HepG2 (cell line): ENCODE measurements around the gene IL1RAPL1. TPM values are rescaled to one million over a fixed set of nuclear protein-coding genes. Genes with fewer than 3 reads are reported as not detected.

ENCODE experiments used
- ATAC-seq: fragments of 200-7000 bp; cut with Tn5 transposase; 3 replicates; pipeline ENCODE4 v1.9.1; 2020; ENCODE audit warnings: mild to moderate bottlenecking, moderate library complexity
- BruUV-seq: library from RNA; stranded (reverse); fragments of 400-500 nt; replicated peaks from 2 replicates; lab custom pipeline; 2021; lab: Mats Ljungman, UMichigan
- CTCF ChIA-PET: fragments of 300-600 bp; formaldehyde crosslinking; extraction: SDS; loops from one replicate; lab custom pipeline; 2021; ENCODE audit warnings: low total read pairs, inconsistent platforms, low intra/inter-chr PET ratio; lab: Yijun Ruan, JAX
- POLR2A ChIA-PET: fragments of 350-600 bp; sonication (Branson Sonifier 250); formaldehyde crosslinking; loops from one replicate; lab custom pipeline; 2020; ENCODE audit warnings: antibody characterized with exemption, inconsistent platforms; lab: Yijun Ruan, JAX
- DNase-seq: peaks from one replicate; pipeline ENCODE4 v3.0.0-alpha.2; 2015; ENCODE audit warnings: low spot score
- FAIRE-seq: peaks from 3 replicates; lab custom pipeline; 2011; peaks lifted over from hg19 to GRCh38; lab: Jason Lieb, UNC
- H2AFZ ChIP-seq: one replicate; pipeline ENCODE4 v1.6.1; 2011; ENCODE audit warnings: low read length, inconsistent platforms
- H3K27ac ChIP-seq: fragments of 300-600 bp; 3 replicates; pipeline ENCODE4 v1.8.0; 2011; ENCODE audit warnings: mixed run types, mild to moderate bottlenecking, mixed read lengths, low read length, inconsistent platforms; ENCODE audit not compliant: insufficient read depth; ENCODE audit errors: extremely low read length
- H3K27me3 ChIP-seq, 2 experiments: fragments of 200-600 bp in 1 of 2; 2 replicates in 1 of 2; 3 replicates in 1 of 2; pipeline versions ENCODE4 v1.6.0 to v1.8.0; 2011; ENCODE audit warnings: low read length in 2 of 2, mild to moderate bottlenecking in 2 of 2, moderate library complexity in 2 of 2, inconsistent platforms in 1 of 2; ENCODE audit not compliant: insufficient read depth in 2 of 2, control insufficient read depth in 1 of 2
- H3K36me3 ChIP-seq, 2 experiments: fragments of 200-600 bp in 1 of 2; replicated peaks in 1 of 2; 2 replicates in 1 of 2; 3 replicates in 1 of 2; pipeline versions ENCODE4 v1.5.1 to v1.8.0; 2011; ENCODE audit warnings: low read length in 2 of 2, inconsistent platforms in 1 of 2; ENCODE audit not compliant: insufficient read depth in 2 of 2, control insufficient read depth in 1 of 2
- H3K4me1 ChIP-seq: 2 replicates; pipeline ENCODE4 v1.5.1; 2012; ENCODE audit warnings: low read length, inconsistent platforms; ENCODE audit not compliant: insufficient read depth
- H3K4me2 ChIP-seq: 2 replicates; pipeline ENCODE4 v1.6.0; 2011; ENCODE audit warnings: low read depth, low read length, inconsistent platforms
- H3K4me3 ChIP-seq, 3 experiments: fragments of 200-600 bp in 1 of 3; sonication (generic), shearing (Covaris generic) in 1 of 3; replicated peaks in 1 of 3; 2 replicates each; pipeline ENCODE4 v1.5.1; 2011 to 2016; ENCODE audit warnings: low read length in 3 of 3, inconsistent platforms in 2 of 3, low read depth in 2 of 3, mild to moderate bottlenecking in 2 of 3, control low read depth in 1 of 3, mixed read lengths in 1 of 3; ENCODE audit not compliant: insufficient read depth in 1 of 3
- H3K79me2 ChIP-seq: one replicate; pipeline ENCODE4 v1.6.1; 2011; ENCODE audit warnings: low read length, inconsistent platforms; ENCODE audit not compliant: insufficient read depth
- H3K9ac ChIP-seq: 2 replicates; pipeline ENCODE4 v1.6.0; 2011; ENCODE audit warnings: mild to moderate bottlenecking, low read depth, low read length, inconsistent platforms; ENCODE audit not compliant: insufficient read depth
- H3K9me3 ChIP-seq: 2 replicates; pipeline ENCODE4 v1.5.1; 2012; ENCODE audit warnings: mild to moderate bottlenecking, low read length
- H4K20me1 ChIP-seq: 2 replicates; pipeline ENCODE4 v1.6.0; 2011; ENCODE audit warnings: inconsistent platforms, mild to moderate bottlenecking, low read length, moderate library complexity; ENCODE audit not compliant: insufficient read depth
- ARID2 ChIP-seq: sonication (generic); formaldehyde crosslinking; IDR thresholded peaks from 2 replicates; pipeline ENCODE4 v1.8.1; 2022; ENCODE audit warnings: mild to moderate bottlenecking, missing genetic modification reagents, borderline replicate concordance
- CHD2 ChIP-seq: IDR thresholded peaks from 2 replicates; pipeline ENCODE4 v1.6.1; 2011; ENCODE audit warnings: low read depth, low read length, improper control_type of control experiment
- ETV6 ChIP-seq: sonication (generic); formaldehyde crosslinking; conservative IDR thresholded peaks from 2 replicates; pipeline ENCODE4 v1.4.0; 2020; ENCODE audit warnings: missing genetic modification reagents
- GPN1 ChIP-seq: sonication (generic); formaldehyde crosslinking; IDR thresholded peaks from 2 replicates; pipeline ENCODE4 v1.5.1; 2020; ENCODE audit warnings: missing genetic modification reagents, borderline replicate concordance
- IRX3 ChIP-seq: sonication (generic); formaldehyde crosslinking; IDR thresholded peaks from 2 replicates; pipeline ENCODE4 v1.8.1; 2023; ENCODE audit warnings: mild to moderate bottlenecking, low read depth, missing genetic modification reagents, borderline replicate concordance
- PHF20 ChIP-seq: sonication (generic); formaldehyde crosslinking; IDR thresholded peaks from 2 replicates; pipeline ENCODE4 v1.5.0; 2020; ENCODE audit warnings: mild to moderate bottlenecking, missing genetic modification reagents
- SETDB1 ChIP-seq: sonication (generic); formaldehyde crosslinking; IDR thresholded peaks from 2 replicates; pipeline ENCODE4 v1.5.1; 2020; ENCODE audit warnings: missing genetic modification reagents, mild to moderate bottlenecking, borderline replicate concordance
- SP2 ChIP-seq: sonication (generic); formaldehyde crosslinking; IDR thresholded peaks from 2 replicates; pipeline ENCODE4 v1.5.1; 2020; ENCODE audit warnings: mild to moderate bottlenecking, missing genetic modification reagents
- TAF15 ChIP-seq: fragments of 200-400 bp; formaldehyde crosslinking; IDR thresholded peaks from one replicate; pipeline ENCODE4 v1.6.1; 2018; ENCODE audit warnings: mild to moderate bottlenecking, low read depth, low read length; ENCODE audit not compliant: poor library complexity, severe bottlenecking
- TSC22D2 ChIP-seq: sonication (generic); formaldehyde crosslinking; IDR thresholded peaks from 2 replicates; pipeline ENCODE4 v1.5.1; 2020; ENCODE audit warnings: missing genetic modification reagents, mild to moderate bottlenecking, borderline replicate concordance
- ZNF775 ChIP-seq: sonication (generic); formaldehyde crosslinking; IDR thresholded peaks from 2 replicates; pipeline ENCODE4 v1.4.0; 2020; ENCODE audit warnings: missing genetic modification reagents, mild to moderate bottlenecking, moderate library complexity, borderline replicate concordance
- WGBS: methylation state at CpG from one replicate; pipeline ENCODE4 v1.1.6; 2017; ENCODE audit warnings: low lambda C conversion rate; 5-methylcytosine and 5-hydroxymethylcytosine counted together
- in situ Hi-C: cut with HindIII; loops from 2 replicates; pipeline ENCODE4 v1.10.0; 2017; ENCODE audit warnings: low pct_unique_long_range_greater_than_20kb; ENCODE audit not compliant: extremely low pct_ligation_motif_present
- intact Hi-C: fragments of 100-400 bp; cut with micrococcal nuclease; formaldehyde crosslinking; loops from one replicate; pipeline ENCODE4 v1.10.0; 2022; ENCODE audit not compliant: unreplicated experiment
- polyA plus RNA-seq, 8 experiments: library from polyadenylated mRNA; depleted of rRNA in 3 of 8; stranded (reverse) in 7 of 8; unstranded in 1 of 8; fragments of >200 nt; fragmentation: Illumina TruSeq in 4 of 8; extraction: Trizol in 4 of 8; gene quantifications; 2 replicates each; pipeline versions ENCODE4 v1.2.1 to v1.2.3, GENCODE V29; 2011 to 2016; ENCODE audit warnings: low read depth in 4 of 8, missing spikeins in 1 of 8, mixed read lengths in 1 of 8; ENCODE audit not compliant: insufficient read depth in 1 of 8
- total RNA-seq, 5 experiments: library from RNA; depleted of rRNA; stranded (reverse); fragments of >200 nt; fragmentation: Illumina TruSeq; extraction: Trizol; gene quantifications; 2 replicates each; pipeline ENCODE4 v1.2.3, GENCODE V29; 2016; ENCODE audit warnings: low read depth in 1 of 5
- TF ChIP-seq, protein P1 (sequence below): sonication (generic); formaldehyde crosslinking; IDR thresholded peaks from 2 replicates; pipeline ENCODE4 v1.8.0; 2022; ENCODE audit warnings: low read depth, missing genetic modification reagents
- TF ChIP-seq, protein P2 (sequence below): sonication (generic); formaldehyde crosslinking; IDR thresholded peaks from 2 replicates; pipeline ENCODE4 v1.9.0; 2021; ENCODE audit warnings: missing genetic modification reagents, borderline replicate concordance
- TF ChIP-seq, protein P3 (sequence below): sonication (generic); formaldehyde crosslinking; IDR thresholded peaks from 2 replicates; pipeline ENCODE4 v1.4.0; 2020; ENCODE audit warnings: mild to moderate bottlenecking, missing genetic modification reagents
- TF ChIP-seq, protein P4 (sequence below): sonication (generic); formaldehyde crosslinking; IDR thresholded peaks from 2 replicates; pipeline ENCODE4 v1.8.1; 2023; ENCODE audit warnings: mild to moderate bottlenecking, missing genetic modification reagents

The IL1RAPL1 gene
- total and polyA plus RNA-seq, 2 of the 13 experiments (the other 11 are each of a cell fraction or from before 2014, with no cell fraction given): 0.04 TPM; not detected in 1

DNA sequence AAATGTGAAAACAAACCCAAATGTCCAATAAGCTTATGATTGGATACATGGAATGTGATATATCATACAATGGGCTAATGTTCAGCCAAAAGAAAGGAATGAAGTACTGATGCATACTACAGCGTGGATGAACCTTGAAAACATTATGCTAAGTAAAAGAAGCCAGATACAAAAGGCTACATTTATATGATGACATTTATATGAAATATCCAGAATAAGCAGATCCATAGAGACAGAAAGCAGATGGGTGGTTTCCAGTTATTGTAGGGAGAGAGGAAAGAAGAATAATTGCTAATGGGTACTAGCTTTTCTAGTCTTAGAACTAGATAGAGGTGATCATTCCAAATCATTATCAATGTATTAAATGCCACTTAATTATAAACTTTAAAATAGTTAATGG lies 801.3 kb downstream of the IL1RAPL1 start:
- intact Hi-C loops: no loop called here
- FAIRE-seq (no peak), ATAC-seq (no peak), DNase-seq (no peak)
- Histone ChIP-seq H3K36me3 (no peaks in the 10 kb centered on the region), H3K79me2 (no peaks in the 10 kb centered on the region), H4K20me1 (no peaks in the 10 kb centered on the region), H3K27ac (no peak overlapping the region), H3K27me3 (no peaks in the 10 kb centered on the region), H2AFZ (no peak overlapping the region), H3K4me3 (no peak overlapping the region), H3K4me1 (no peaks in the 10 kb centered on the region), H3K4me2 (no peak overlapping the region), H3K9ac (no peak overlapping the region), H3K9me3 (no peaks in the 10 kb centered on the region)
- TF ChIP-seq, protein P1, sequence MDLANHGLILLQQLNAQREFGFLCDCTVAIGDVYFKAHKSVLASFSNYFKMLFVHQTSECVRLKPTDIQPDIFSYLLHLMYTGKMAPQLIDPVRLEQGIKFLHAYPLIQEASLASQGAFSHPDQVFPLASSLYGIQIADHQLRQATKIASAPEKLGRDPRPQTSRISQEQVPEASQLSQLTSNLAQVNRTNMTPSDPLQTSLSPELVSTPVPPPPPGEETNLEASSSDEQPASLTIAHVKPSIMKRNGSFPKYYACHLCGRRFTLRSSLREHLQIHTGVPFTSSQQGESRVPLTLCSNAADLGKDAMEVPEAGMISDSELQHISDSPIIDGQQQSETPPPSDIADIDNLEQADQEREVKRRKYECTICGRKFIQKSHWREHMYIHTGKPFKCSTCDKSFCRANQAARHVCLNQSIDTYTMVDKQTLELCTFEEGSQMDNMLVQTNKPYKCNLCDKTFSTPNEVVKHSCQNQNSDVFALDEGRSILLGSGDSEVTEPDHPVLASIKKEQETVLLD (CRISPR knock-in tag): no peak
- TF ChIP-seq PHF20 (CRISPR knock-in tag) (no peak), GPN1 (CRISPR knock-in tag) (no peak), ETV6 (CRISPR knock-in tag) (no peak), ARID2 (CRISPR knock-in tag) (no peak)
- POLR2A ChIA-PET: no interaction called here
- in situ Hi-C loops: no loop called here
- BruUV-seq: no TSS peak
- 0% methylated on average over 1 of the region's 1 CpG for WGBS
- CTCF ChIA-PET: no interaction called here

DNA sequence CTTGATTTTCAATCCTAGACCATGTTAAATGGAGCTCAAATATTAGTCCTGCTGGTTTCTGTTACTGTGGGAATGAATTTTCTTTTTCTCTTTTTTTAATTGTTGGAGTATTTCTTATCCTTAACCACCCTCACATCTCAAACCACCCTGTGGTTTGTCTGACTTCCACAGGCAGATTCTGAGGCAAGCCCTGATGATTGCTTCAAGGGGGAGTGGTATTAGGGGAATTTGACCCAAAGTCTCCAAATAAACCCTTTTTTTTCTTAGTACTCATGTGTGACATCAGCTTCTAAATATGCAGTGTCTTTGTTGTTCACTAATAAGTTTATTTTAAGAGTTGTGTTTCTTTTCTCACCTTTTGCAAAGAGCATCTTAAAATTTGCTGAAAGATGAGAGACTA lies 810.3 kb downstream of the IL1RAPL1 start:
- ChIA-PET POLR2A (no interaction called here), CTCF (no interaction called here)
- intact Hi-C loops (no loop called here), in situ Hi-C loops (no loop called here)
- no peak overlapping the region for H3K27ac ChIP-seq
- H3K36me3 ChIP-seq: no peaks in the 10 kb centered on the region
- FAIRE-seq (no peak), DNase-seq (no peak), ATAC-seq (no peak)
- H2AFZ ChIP-seq: no peak overlapping the region
- no peaks in the 10 kb centered on the region for H3K27me3 ChIP-seq
- H3K4me1 ChIP-seq: no peaks in the 10 kb centered on the region
- no peaks in the 10 kb centered on the region for H3K79me2 ChIP-seq
- H3K9ac ChIP-seq: no peak overlapping the region
- H3K4me2 ChIP-seq: no peak overlapping the region
- H3K4me3 ChIP-seq: no peak overlapping the region
- no TSS peak for BruUV-seq
- no peaks in the 10 kb centered on the region for H3K9me3 ChIP-seq
- H4K20me1 ChIP-seq: no peaks in the 10 kb centered on the region
- TF ChIP-seq TAF15 (no peak), ZNF775 (no peak), TSC22D2 (CRISPR knock-in tag) (no peak), CHD2 (no peak), IRX3 (CRISPR knock-in tag) (no peak), SETDB1 (CRISPR knock-in tag) (no peak), SP2 (CRISPR knock-in tag) (no peak)
- TF ChIP-seq, protein P2, sequence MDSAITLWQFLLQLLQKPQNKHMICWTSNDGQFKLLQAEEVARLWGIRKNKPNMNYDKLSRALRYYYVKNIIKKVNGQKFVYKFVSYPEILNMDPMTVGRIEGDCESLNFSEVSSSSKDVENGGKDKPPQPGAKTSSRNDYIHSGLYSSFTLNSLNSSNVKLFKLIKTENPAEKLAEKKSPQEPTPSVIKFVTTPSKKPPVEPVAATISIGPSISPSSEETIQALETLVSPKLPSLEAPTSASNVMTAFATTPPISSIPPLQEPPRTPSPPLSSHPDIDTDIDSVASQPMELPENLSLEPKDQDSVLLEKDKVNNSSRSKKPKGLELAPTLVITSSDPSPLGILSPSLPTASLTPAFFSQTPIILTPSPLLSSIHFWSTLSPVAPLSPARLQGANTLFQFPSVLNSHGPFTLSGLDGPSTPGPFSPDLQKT (CRISPR knock-in tag): no peak
- TF ChIP-seq, protein P3, sequence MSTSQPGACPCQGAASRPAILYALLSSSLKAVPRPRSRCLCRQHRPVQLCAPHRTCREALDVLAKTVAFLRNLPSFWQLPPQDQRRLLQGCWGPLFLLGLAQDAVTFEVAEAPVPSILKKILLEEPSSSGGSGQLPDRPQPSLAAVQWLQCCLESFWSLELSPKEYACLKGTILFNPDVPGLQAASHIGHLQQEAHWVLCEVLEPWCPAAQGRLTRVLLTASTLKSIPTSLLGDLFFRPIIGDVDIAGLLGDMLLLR: no peak
- TF ChIP-seq, protein P4, sequence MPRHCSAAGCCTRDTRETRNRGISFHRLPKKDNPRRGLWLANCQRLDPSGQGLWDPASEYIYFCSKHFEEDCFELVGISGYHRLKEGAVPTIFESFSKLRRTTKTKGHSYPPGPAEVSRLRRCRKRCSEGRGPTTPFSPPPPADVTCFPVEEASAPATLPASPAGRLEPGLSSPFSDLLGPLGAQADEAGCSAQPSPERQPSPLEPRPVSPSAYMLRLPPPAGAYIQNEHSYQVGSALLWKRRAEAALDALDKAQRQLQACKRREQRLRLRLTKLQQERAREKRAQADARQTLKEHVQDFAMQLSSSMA (CRISPR knock-in tag): no peak
